Measurements from ENCODE around the gene OLFM3. TPM values are rescaled to one million over a fixed set of nuclear protein-coding genes. Genes with fewer than 3 reads are reported as not detected.

The OLFM3 gene
- total RNA-seq, 1 experiment from 2014 or later: not detected

GRCh38 chr1:101849356-101849755, 147.4 kb downstream of the OLFM3 start:
- DNase-seq (ENCODE audit: low spot score): no peak

- DNase-seq (ENCODE audit: low spot score): no peak
These were observed 149.1 kb downstream of the OLFM3 start for GRCh38 chr1:101847626-101848025.

- no peak for DNase-seq (ENCODE audit: low spot score)
These were observed 149.9 kb downstream of the OLFM3 start for GRCh38 chr1:101846820-101847219.

DNA sequence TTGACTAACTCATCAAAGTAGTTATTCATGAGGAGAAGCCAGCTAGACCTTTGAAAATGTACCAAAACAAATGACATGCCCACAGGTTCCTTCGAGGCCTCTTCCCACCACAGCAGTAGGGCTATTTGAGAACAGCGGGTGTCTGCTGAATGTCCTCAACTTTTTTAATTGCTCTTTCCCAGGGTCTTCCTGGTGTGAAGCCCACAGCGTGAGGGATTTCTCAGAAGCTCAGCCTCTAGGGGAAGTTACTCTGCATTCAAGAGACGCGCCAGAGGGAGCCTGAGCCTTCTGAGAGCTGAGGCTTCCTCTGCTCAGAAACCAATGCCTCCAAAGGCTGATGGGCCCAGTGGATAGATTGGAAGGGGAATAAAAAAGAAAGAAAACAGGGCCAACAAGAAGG, 153.6 kb downstream of the OLFM3 start:
- DNase-seq (ENCODE audit: low spot score): no peak

DNA sequence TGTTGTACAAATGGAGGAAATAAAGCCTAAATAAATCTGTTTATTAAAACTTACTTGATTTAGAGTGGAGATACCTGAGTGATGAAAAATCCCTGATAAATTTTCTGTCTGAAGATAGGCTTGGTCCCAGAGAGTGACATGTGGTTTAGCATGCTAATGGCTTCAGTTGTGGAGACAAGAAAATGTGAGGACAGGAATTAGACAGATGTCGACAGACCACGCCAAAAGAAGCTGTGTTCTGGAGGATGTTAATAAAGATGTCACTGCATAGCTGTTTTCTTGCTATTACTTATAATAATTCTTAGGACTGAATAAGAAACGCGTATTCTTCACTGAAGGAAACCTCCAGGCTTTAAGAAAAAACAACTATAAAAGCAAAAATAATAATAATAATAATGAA, 154.9 kb downstream of the OLFM3 start:
- no peak for DNase-seq (ENCODE audit: low spot score)

DNA sequence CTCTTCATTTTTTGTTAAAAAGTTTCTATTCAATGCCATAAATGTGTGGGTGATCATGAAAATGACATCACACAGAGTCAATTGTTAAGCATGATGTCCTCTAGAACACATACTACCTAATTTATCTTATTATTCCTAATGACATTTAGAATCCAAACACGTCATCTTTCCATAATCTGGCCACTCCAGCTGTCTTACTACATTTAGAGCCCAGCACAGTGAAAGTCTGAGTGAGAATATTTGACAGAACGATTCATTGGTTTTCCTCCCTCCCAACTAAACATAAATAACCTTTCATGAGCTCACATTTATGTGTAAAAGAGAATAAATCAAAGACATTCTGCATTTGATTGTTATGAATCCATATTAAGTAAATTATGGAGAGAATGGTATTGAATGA, 160.7 kb downstream of the OLFM3 start:
- no peak for DNase-seq (ENCODE audit: low spot score)

DNA sequence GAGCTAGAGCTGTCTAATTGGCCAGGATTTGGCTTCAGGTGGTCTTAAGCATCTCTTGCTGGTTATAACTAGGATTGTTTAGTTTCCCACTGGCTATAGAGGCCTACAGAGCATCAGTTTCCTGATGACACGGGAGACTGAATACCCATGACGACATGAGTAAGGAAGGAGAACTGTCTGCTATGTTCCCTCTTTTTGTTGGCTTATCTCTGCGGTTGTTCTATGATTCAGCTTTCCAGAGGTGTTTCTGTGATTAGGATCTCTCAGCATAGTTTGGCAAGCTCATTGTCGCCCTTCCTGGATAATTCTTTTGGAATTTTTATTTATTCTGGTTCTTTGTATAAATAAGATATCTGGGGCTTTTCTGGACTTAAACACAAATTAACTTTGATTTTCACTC, 163.4 kb downstream of the OLFM3 start:
- DNase-seq (ENCODE audit: low spot score): no peak

GRCh38 chr1:101826416-101826815, 170.3 kb downstream of the OLFM3 start:
- no peak for DNase-seq (ENCODE audit: low spot score)

DNA sequence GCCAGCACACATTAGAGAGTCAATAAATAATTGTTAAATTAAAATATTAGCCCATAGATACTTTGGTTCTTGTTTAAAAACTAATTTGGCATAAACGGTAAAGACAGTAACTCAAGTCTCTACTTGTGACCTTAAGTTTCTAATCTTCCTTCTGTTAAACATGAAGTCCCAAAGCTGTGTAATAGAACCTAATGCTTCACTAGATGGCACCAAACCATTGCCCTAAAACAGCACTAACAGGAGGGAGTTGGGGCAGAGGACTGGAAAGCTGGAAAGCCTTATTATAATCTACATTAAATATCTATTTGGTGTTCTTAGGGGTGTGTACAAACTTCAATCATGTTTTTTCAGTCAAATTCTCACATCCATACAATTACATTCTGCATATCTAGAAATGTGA, 176.7 kb downstream of the OLFM3 start:
- peak; percentile 49 for DNase-seq (ENCODE audit: low spot score)

DNA sequence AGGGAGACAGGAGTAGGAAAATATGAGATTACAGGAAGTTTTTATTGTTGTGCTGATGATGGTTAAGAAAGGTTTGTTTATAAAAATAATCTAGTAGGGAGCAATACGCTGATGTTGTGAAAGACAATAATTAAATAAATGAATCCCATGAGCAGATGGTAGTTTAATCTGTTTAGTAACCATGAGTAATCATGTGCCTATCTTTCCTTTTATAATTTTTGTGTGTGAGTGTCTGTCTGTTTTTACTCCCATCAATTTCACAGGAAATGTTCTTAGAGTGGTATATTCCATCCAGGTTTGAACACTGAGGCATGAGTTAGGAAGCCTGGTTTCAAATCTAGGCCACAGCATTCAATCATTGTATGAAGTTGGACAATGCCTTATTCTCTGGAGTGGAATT, 180.5 kb downstream of the OLFM3 start:
- DNase-seq (ENCODE audit: low spot score): no peak

DNA sequence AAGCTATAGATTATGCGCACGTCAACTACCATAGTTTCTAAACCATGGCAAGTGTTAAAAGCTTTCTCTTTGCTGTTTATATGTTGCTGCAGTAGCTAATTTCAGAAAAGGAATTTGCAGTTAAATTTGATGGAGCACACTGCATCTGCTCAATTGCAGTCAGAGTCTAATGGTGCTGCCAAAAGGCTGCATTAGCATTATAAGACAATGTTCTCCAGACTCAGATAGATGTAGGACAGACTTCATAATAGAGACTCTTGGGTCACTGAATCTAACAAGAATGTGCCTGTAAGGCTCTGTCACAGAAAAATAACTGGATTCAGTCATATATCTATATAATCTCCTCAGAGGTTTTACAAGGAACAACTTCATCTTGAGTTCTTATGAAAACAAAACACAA, 198.3 kb downstream of the OLFM3 start:
- DNase-seq (ENCODE audit: low spot score): no peak

DNA sequence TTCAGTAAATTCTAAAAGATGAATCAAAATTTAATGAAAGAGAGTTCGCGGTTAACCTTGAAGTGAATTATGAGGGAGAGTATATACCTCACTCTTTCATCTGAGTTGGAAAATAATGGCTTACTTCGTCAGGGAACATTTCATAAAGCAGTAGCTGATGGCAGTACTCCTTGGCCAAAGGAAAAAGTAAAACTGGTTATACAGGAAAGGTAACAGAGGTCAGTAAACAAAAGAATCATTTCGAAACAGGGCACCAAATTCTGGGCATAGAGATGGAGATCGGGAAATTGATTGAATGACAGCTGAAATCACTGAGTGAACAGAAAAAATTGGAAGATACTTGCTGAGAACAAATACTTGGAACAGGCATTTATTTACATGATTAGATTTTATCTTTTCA, 199.0 kb downstream of the OLFM3 start:
- DNase-seq (ENCODE audit: low spot score): no peak

DNA sequence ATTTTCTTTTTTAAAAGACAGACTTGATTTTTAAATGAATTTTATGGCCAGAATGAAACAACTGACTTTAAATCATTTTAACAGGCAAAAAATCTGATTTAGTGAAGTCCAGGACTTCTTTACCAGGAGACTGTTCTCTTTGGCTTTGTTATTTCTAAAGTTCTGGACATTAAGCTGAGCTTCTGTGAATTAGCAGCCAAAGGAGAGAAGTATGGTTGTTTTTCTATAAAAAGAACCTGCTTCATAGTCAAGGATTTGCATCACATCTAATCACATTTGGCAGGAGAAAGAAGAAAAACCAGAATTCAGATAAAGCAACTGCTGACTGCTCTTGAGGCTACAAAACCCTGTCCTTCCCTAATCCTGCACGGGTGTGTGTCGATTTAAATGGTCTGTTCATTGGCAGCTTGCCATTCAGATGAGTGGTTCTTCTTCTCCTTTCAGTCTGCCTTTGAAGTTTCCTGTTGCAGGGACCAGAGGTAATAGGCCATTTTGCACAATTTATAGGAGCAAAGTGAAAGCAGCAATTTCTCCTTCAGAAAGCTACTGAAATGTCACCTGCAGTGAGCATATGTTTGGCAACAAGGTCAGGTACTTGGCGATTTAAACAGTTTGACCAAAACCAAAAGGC, 215.4 kb downstream of the OLFM3 start:
- DNase-seq (ENCODE audit: low spot score): peak; percentile 7

DNA sequence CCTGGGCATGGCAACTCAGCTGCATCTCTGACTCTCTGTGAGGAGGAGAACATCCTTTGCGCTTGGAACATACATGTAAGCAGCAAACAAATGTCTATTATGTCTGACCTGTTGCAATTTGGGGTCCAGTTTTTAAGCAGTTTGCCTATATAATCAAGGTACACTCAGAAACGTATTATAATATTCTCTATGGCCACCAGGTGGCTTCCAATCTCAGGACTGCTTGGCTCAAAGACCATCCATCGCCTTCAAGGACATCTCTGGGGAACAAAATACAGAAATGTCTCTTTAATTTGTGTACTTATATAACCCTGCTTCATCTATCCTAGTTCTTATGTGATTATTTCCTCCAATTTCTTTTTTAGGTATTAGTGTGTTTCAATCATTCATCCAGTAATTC, 227.2 kb downstream of the OLFM3 start:
- peak; percentile 67 for DNase-seq (ENCODE audit: low spot score)

DNA sequence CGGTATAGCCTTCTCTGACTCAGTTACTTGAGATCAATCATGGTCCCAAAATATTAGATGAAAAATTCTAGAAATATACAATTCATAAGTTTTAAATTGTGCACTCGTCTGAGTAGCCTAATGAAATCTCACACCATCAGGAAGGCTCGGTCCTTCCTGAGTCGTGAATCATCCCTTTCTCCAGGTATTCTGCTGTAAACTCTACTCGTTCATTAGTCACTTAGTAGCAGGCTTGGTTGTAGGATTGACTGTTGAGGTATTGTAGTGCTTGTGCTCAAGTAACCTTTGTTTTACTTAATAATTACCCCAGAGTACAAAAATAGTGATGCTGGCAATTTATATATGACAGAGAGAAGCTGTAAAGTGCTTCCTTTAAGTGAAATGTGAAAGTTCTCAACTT, 238.7 kb downstream of the OLFM3 start:
- no peak for DNase-seq (ENCODE audit: low spot score)

- DNase-seq (ENCODE audit: low spot score): no peak
These were observed 240.3 kb downstream of the OLFM3 start for GRCh38 chr1:101756411-101756810.

Small RNA genes lying within 50 kb of the gene (small RNA-seq; reads per million reads assigned to genes)
- gene RNU6-352P: not detected
